Neutrophil (primary cell): ENCODE data around the gene NPAS3.

Source experiments
- H3K27ac ChIP-seq: fragments of 200-600 bp; sonication (generic); 2 replicates; pipeline ENCODE4 v1.5.1; 2016; ENCODE audit warnings: mild to moderate bottlenecking, moderate library complexity
- H3K27me3 ChIP-seq: fragments of 200-600 bp; sonication (generic); 2 replicates; pipeline ENCODE4 v1.6.0; 2016; ENCODE audit warnings: mild to moderate bottlenecking
- H3K36me3 ChIP-seq: fragments of 200-600 bp; sonication (generic); 2 replicates; pipeline ENCODE4 v1.5.1; 2017
- H3K4me1 ChIP-seq, 2 experiments: fragments of 200-600 bp in 1 of 2; sonication (generic) in 1 of 2; 1 replicate in 1 of 2; 2 replicates in 1 of 2; pipeline versions ENCODE4 v1.5.1 to v1.6.1; 2013 to 2016; ENCODE audit warnings: low read depth in 1 of 2, low read length in 1 of 2, mild to moderate bottlenecking in 1 of 2, moderate library complexity in 1 of 2; ENCODE audit not compliant: control insufficient read depth in 1 of 2, insufficient read depth in 1 of 2
- H3K4me3 ChIP-seq, 2 experiments: fragments of 200-600 bp in 1 of 2; sonication (generic) in 1 of 2; 1 replicate in 1 of 2; 2 replicates in 1 of 2; pipeline ENCODE4 v1.5.1; 2013 to 2016; ENCODE audit warnings: low read depth in 1 of 2, low read length in 1 of 2, mild to moderate bottlenecking in 1 of 2, moderate library complexity in 1 of 2
- H3K9me3 ChIP-seq: fragments of 200-600 bp; sonication (generic); 2 replicates; pipeline ENCODE4 v1.5.1; 2016
- CTCF ChIP-seq: fragments of 200-600 bp; sonication (generic); IDR thresholded peaks from 2 replicates; pipeline ENCODE4 v1.5.1; 2016; ENCODE audit warnings: antibody characterized with exemption

The NPAS3 gene

GRCh38 chr14:33126433-33126832, 187.8 kb downstream of the NPAS3 start:
- no peaks in the 10 kb centered on the region for H3K27me3 ChIP-seq
- H3K4me3 ChIP-seq = no peak overlapping the region
- H3K9me3 ChIP-seq = no peaks in the 10 kb centered on the region
- no peaks in the 10 kb centered on the region for H3K36me3 ChIP-seq
- no peak overlapping the region for H3K27ac ChIP-seq
- no peaks in the 10 kb centered on the region for H3K4me1 ChIP-seq
- no peak for TF ChIP-seq CTCF

- Histone ChIP-seq H3K4me1 (no peaks in the 10 kb centered on the region), H3K27me3 (no peaks in the 10 kb centered on the region), H3K4me3 (no peak overlapping the region), H3K9me3 (no peaks in the 10 kb centered on the region), H3K36me3 (no peaks in the 10 kb centered on the region), H3K27ac (no peak overlapping the region)
- no peak for TF ChIP-seq CTCF
Measured at GRCh38 chr14:33127531-33127930, 188.9 kb downstream of the NPAS3 start.

- Histone ChIP-seq H3K9me3 (no peaks in the 10 kb centered on the region), H3K36me3 (no peaks in the 10 kb centered on the region), H3K27me3 (no peaks in the 10 kb centered on the region), H3K27ac (no peak overlapping the region), H3K4me3 (no peak overlapping the region), H3K4me1 (no peaks in the 10 kb centered on the region)
- no peak for TF ChIP-seq CTCF
Measured at GRCh38 chr14:33131801-33132200, 193.1 kb downstream of the NPAS3 start.

- H3K4me1 ChIP-seq = no peaks in the 10 kb centered on the region
- no peaks in the 10 kb centered on the region for H3K36me3 ChIP-seq
- no peaks in the 10 kb centered on the region for H3K9me3 ChIP-seq
- TF ChIP-seq CTCF = no peak
- H3K4me3 ChIP-seq = no peak overlapping the region
- H3K27ac ChIP-seq = no peak overlapping the region
- no peaks in the 10 kb centered on the region for H3K27me3 ChIP-seq
Measured at GRCh38 chr14:33134162-33134561, 195.5 kb downstream of the NPAS3 start.

GRCh38 chr14:33134975-33135374, 196.3 kb downstream of the NPAS3 start:
- TF ChIP-seq CTCF = no peak
- no peak overlapping the region for H3K4me3 ChIP-seq
- H3K27ac ChIP-seq = no peak overlapping the region
- no peaks in the 10 kb centered on the region for H3K4me1 ChIP-seq
- no peaks in the 10 kb centered on the region for H3K9me3 ChIP-seq
- no peaks in the 10 kb centered on the region for H3K27me3 ChIP-seq
- H3K36me3 ChIP-seq = no peaks in the 10 kb centered on the region
